ENCODE measurements around the gene AMFR. TPM values are rescaled to one million over a fixed set of nuclear protein-coding genes. Genes with fewer than 3 reads are reported as not detected.

Gene AMFR
- total and polyA plus RNA-seq, 2 of the 13 experiments (the other 11 are each of a cell fraction or from before 2014, with no cell fraction given): 52.9 to 108 TPM

GRCh38 chr16:56408379-56409098, 16.8 kb downstream of the AMFR start (continued):
- no peak for TF ChIP-seq ZNF33A (CRISPR knock-in tag; IDR thresholded peaks at IDR 0.05; ENCODE audit: borderline replicate concordance)
- TF ChIP-seq DNMT1 (CRISPR knock-in tag; IDR thresholded peaks at IDR 0.05): no peak
- no peak; the same call in 1 of the 2 replicates for TF ChIP-seq ZFX (CRISPR knock-in tag; IDR thresholded peaks at IDR 0.05; ENCODE audit: low read depth)
- TF ChIP-seq ZNF329 (CRISPR knock-in tag; IDR thresholded peaks at IDR 0.05; ENCODE audit: low read depth): no peak
- no peak for TF ChIP-seq ZMYM4 (CRISPR knock-in tag; IDR thresholded peaks at IDR 0.05)
- TF ChIP-seq, protein P1, sequence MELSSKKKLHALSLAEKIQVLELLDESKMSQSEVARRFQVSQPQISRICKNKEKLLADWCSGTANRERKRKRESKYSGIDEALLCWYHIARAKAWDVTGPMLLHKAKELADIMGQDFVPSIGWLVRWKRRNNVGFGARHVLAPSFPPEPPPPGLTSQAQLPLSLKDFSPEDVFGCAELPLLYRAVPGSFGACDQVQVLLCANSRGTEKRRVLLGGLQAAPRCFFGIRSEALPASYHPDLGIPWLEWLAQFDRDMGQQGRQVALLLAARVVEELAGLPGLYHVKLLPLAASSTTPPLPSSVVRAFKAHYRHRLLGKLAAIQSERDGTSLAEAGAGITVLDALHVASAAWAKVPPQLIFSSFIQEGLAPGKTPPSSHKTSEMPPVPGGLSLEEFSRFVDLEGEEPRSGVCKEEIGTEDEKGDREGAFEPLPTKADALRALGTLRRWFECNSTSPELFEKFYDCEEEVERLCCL (CRISPR knock-in tag; IDR thresholded peaks at IDR 0.05; ENCODE audit: borderline replicate concordance): no peak
- TF ChIP-seq ZEB1 (IDR thresholded peaks at IDR 0.05; ENCODE audit: insufficient replicate concordance, low read depth): no peak
- TF ChIP-seq SETDB1 (CRISPR knock-in tag; IDR thresholded peaks at IDR 0.05; ENCODE audit: borderline replicate concordance): no peak
- 0 out of 2 replicates have a peak, but pooled peaks have one; percentile 12 for TF ChIP-seq RAD21 (CRISPR knock-in tag; IDR thresholded peaks at IDR 0.05)
- no peak for TF ChIP-seq MTF2 (CRISPR knock-in tag; IDR thresholded peaks at IDR 0.05; ENCODE audit: borderline replicate concordance)
- no peak for TF ChIP-seq KLF6 (CRISPR knock-in tag; IDR thresholded peaks at IDR 0.05)
- TF ChIP-seq, protein P2, sequence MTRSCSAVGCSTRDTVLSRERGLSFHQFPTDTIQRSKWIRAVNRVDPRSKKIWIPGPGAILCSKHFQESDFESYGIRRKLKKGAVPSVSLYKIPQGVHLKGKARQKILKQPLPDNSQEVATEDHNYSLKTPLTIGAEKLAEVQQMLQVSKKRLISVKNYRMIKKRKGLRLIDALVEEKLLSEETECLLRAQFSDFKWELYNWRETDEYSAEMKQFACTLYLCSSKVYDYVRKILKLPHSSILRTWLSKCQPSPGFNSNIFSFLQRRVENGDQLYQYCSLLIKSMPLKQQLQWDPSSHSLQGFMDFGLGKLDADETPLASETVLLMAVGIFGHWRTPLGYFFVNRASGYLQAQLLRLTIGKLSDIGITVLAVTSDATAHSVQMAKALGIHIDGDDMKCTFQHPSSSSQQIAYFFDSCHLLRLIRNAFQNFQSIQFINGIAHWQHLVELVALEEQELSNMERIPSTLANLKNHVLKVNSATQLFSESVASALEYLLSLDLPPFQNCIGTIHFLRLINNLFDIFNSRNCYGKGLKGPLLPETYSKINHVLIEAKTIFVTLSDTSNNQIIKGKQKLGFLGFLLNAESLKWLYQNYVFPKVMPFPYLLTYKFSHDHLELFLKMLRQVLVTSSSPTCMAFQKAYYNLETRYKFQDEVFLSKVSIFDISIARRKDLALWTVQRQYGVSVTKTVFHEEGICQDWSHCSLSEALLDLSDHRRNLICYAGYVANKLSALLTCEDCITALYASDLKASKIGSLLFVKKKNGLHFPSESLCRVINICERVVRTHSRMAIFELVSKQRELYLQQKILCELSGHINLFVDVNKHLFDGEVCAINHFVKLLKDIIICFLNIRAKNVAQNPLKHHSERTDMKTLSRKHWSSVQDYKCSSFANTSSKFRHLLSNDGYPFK (CRISPR knock-in tag; IDR thresholded peaks at IDR 0.05; ENCODE audit: borderline replicate concordance): no peak
- TF ChIP-seq ZMAT3 (CRISPR knock-in tag; conservative IDR thresholded peaks at IDR 0.05): no peak
- no peak for TF ChIP-seq EED (CRISPR knock-in tag; IDR thresholded peaks at IDR 0.05)
- no peak for TF ChIP-seq GPBP1L1 (CRISPR knock-in tag; IDR thresholded peaks at IDR 0.05)
- TF ChIP-seq ZNF615 (CRISPR knock-in tag; IDR thresholded peaks at IDR 0.05; ENCODE audit: borderline replicate concordance): no peak
- TF ChIP-seq PRDM15 (CRISPR knock-in tag; IDR thresholded peaks at IDR 0.05): peak; percentile 91
- no peak for TF ChIP-seq GTF3A (CRISPR knock-in tag; conservative IDR thresholded peaks at IDR 0.05)
- no peak for TF ChIP-seq MAFF (IDR thresholded peaks at IDR 0.05; ENCODE audit: low read depth, low read length)
